Measurements from ENCODE around the gene THSD4. TPM values are rescaled to one million over a fixed set of nuclear protein-coding genes. Genes with fewer than 3 reads are reported as not detected.
A peak's percentile ranks its signal among the peaks of the same experiment; 100 is the strongest.

Gene THSD4
- total and polyA plus RNA-seq, 2 donors (not counting 1 experiment from before 2014, with no cell fraction given), result 43.1 to 95.5 TPM

DNA sequence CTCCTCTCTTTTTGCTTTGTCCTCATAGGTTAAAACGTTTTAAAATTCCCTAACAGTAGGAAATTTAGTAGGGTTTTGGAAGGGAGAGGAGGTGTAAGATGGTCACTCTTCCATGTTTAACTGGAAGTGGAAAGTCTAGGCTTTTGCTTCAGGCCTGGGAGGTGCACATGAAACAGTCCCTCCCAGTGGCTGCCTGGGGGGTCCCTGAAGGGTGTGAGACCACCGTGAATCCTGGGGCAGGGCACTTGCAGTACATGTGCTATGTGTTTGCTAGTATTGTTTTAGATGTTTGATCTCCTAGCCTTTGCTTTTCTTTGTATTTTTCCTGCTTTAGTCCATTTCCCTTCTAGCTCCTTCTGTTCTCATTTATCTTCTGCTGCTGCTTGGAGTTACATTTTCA lies 178.5 kb downstream of the THSD4 start:
- no peak overlapping the region for H3K4me2 ChIP-seq (ENCODE audit: extremely low read depth, insufficient read depth, low read length)
- peaks cover 22% of the 10 kb centered on the region for H3K4me1 ChIP-seq (ENCODE audit: control insufficient read depth, extremely low read depth, insufficient read depth, low read length)
- TF ChIP-seq, protein P1, sequence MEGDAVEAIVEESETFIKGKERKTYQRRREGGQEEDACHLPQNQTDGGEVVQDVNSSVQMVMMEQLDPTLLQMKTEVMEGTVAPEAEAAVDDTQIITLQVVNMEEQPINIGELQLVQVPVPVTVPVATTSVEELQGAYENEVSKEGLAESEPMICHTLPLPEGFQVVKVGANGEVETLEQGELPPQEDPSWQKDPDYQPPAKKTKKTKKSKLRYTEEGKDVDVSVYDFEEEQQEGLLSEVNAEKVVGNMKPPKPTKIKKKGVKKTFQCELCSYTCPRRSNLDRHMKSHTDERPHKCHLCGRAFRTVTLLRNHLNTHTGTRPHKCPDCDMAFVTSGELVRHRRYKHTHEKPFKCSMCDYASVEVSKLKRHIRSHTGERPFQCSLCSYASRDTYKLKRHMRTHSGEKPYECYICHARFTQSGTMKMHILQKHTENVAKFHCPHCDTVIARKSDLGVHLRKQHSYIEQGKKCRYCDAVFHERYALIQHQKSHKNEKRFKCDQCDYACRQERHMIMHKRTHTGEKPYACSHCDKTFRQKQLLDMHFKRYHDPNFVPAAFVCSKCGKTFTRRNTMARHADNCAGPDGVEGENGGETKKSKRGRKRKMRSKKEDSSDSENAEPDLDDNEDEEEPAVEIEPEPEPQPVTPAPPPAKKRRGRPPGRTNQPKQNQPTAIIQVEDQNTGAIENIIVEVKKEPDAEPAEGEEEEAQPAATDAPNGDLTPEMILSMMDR (conservative IDR thresholded peaks at IDR 0.05 in 1 of 2, IDR thresholded peaks at IDR 0.05 in 1 of 2; ENCODE audit: low read depth in 1 of 2, low read length in 2 of 2), result no peak
- no peak for TF ChIP-seq EZH2 (IDR thresholded peaks at IDR 0.05; ENCODE audit: low read length, missing control alignments)
- H3K79me2 ChIP-seq (ENCODE audit: control insufficient read depth, insufficient read depth, low read length), result no peaks in the 10 kb centered on the region
- H4K20me1 ChIP-seq (ENCODE audit: control insufficient read depth, extremely low read depth, insufficient read depth, low read length), result no peaks in the 10 kb centered on the region
- no peak overlapping the region for H3K4me3 ChIP-seq (replicated peaks in 1 of 4; ENCODE audit: control extremely low read depth in 1 of 4, insufficient read depth in 1 of 4, low read depth in 3 of 4, low read length in 4 of 4)
- peak overlapping the region; percentile 96 for H3K27ac ChIP-seq (ENCODE audit: insufficient read depth, low read length)
- DNase-seq (ENCODE audit: low read depth in 2 of 2), result no peak
- H3K9ac ChIP-seq (ENCODE audit: insufficient read depth, low read length), result no peak overlapping the region
- no peaks in the 10 kb centered on the region for H3K9me3 ChIP-seq (ENCODE audit: control insufficient read depth, insufficient read depth, low read depth, low read length)
- H3K36me3 ChIP-seq (ENCODE audit: control insufficient read depth, insufficient read depth, low read length), result no peaks in the 10 kb centered on the region
- no peak overlapping the region for H2AFZ ChIP-seq (ENCODE audit: low read length)
- no peaks in the 10 kb centered on the region for H3K27me3 ChIP-seq (ENCODE audit: control insufficient read depth, insufficient read depth, low read length)

DNA sequence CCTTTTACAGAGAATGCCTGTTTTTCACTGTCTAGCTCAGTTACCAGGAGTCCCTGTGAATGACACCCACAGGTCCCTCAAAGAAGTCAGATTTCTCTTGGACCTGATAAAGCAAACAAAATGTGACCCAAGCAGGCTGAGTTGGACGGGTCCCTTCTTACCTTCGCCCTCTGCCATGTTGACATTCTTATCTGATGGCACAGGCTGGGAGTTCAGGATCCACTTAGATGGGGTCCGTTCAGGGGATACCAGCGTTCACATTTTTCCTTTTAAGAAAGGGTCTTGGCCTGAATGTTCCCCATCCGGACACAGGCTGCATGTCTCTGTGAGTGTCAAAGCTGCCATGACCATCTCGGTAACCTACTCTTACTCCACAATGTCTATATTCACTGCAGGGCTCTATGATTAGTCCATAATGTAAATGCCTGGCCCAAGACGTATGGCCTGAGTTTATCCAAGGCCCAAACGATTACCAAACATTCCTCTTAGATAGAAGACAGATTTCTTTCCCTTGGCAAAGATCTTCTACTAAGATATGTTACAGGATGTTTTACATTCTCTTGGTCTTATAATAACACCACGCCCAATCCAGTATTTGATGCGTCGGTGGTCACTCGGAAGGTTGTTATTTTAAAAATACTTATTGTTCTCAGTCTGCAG lies 179.1 kb downstream of the THSD4 start:
- no peak overlapping the region for H2AFZ ChIP-seq (ENCODE audit: low read length)
- no peaks in the 10 kb centered on the region for H3K36me3 ChIP-seq (ENCODE audit: control insufficient read depth, insufficient read depth, low read length)
- no peak overlapping the region for H3K9ac ChIP-seq (ENCODE audit: insufficient read depth, low read length)
- no peak overlapping the region for H3K4me3 ChIP-seq (replicated peaks in 1 of 4; ENCODE audit: control extremely low read depth in 1 of 4, insufficient read depth in 1 of 4, low read depth in 3 of 4, low read length in 4 of 4)
- peak; percentile 86 to 97 for DNase-seq (ENCODE audit: low read depth in 2 of 2)
- H3K4me2 ChIP-seq (ENCODE audit: extremely low read depth, insufficient read depth, low read length), result peak overlapping the region; percentile 60
- TF ChIP-seq, protein P1 (conservative IDR thresholded peaks at IDR 0.05 in 1 of 2, IDR thresholded peaks at IDR 0.05 in 1 of 2; ENCODE audit: low read depth in 1 of 2, low read length in 2 of 2), result no peak
- TF ChIP-seq EZH2 (IDR thresholded peaks at IDR 0.05; ENCODE audit: low read length, missing control alignments), result no peak
- H3K9me3 ChIP-seq (ENCODE audit: control insufficient read depth, insufficient read depth, low read depth, low read length), result no peaks in the 10 kb centered on the region
- no peaks in the 10 kb centered on the region for H3K27me3 ChIP-seq (ENCODE audit: control insufficient read depth, insufficient read depth, low read length)
- H3K79me2 ChIP-seq (ENCODE audit: control insufficient read depth, insufficient read depth, low read length), result no peaks in the 10 kb centered on the region
- peak overlapping the region; percentile 96 for H3K27ac ChIP-seq (ENCODE audit: insufficient read depth, low read length)
- peaks cover 22% of the 10 kb centered on the region for H3K4me1 ChIP-seq (ENCODE audit: control insufficient read depth, extremely low read depth, insufficient read depth, low read length)
- no peaks in the 10 kb centered on the region for H4K20me1 ChIP-seq (ENCODE audit: control insufficient read depth, extremely low read depth, insufficient read depth, low read length)

DNA sequence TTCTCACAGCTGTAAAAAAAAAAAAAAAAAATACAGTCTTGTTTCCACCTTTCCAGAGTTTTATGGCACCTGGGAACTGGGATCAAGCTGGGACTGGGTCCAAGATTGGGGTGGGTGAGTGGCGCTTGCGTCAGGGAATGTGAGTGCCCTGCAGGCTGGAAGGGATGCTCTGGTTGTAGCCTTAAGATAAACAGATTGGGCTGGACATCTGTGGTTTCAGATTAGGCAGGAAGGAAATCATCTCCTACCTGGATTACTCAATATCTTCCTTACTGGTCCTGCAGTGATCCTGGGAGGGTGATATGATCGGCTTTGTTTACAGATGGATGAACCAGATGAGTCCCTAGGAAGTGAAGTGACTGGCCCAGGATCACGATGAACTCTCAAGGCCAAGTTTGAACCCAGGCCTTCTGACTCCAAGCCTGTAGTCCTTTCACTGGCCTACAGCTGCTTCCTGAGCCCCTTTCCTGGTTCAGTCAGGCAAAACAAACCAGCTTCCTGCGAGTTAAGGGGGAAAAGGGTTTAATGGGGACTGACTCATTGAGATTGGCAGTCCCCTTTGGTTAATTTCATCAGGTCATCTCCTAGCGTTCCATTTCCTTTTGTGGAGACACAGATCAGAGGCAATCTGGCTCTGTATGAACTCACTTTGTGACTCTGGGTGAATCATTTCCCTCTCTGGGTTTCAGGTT lies 179.8 kb downstream of the THSD4 start:
- Histone ChIP-seq H3K27ac (ENCODE audit: insufficient read depth, low read length) (peak overlapping the region; percentile 96), H4K20me1 (ENCODE audit: control insufficient read depth, extremely low read depth, insufficient read depth, low read length) (no peaks in the 10 kb centered on the region), H3K9me3 (ENCODE audit: control insufficient read depth, insufficient read depth, low read depth, low read length) (no peaks in the 10 kb centered on the region), H2AFZ (ENCODE audit: low read length) (no peak overlapping the region), H3K79me2 (ENCODE audit: control insufficient read depth, insufficient read depth, low read length) (no peaks in the 10 kb centered on the region), H3K4me2 (ENCODE audit: extremely low read depth, insufficient read depth, low read length) (peak overlapping the region; percentile 60), H3K4me1 (ENCODE audit: control insufficient read depth, extremely low read depth, insufficient read depth, low read length) (peaks cover 22% of the 10 kb centered on the region), H3K27me3 (ENCODE audit: control insufficient read depth, insufficient read depth, low read length) (no peaks in the 10 kb centered on the region), H3K4me3 (replicated peaks in 1 of 4; ENCODE audit: control extremely low read depth in 1 of 4, insufficient read depth in 1 of 4, low read depth in 3 of 4, low read length in 4 of 4) (no peak overlapping the region), H3K9ac (ENCODE audit: insufficient read depth, low read length) (peak overlapping the region; percentile 59), H3K36me3 (ENCODE audit: control insufficient read depth, insufficient read depth, low read length) (no peaks in the 10 kb centered on the region)
- peak; percentile 97 to 100 for DNase-seq (ENCODE audit: low read depth in 2 of 2)
- no peak for TF ChIP-seq EZH2 (IDR thresholded peaks at IDR 0.05; ENCODE audit: low read length, missing control alignments)
- TF ChIP-seq, protein P1 (conservative IDR thresholded peaks at IDR 0.05 in 1 of 2, IDR thresholded peaks at IDR 0.05 in 1 of 2; ENCODE audit: low read depth in 1 of 2, low read length in 2 of 2), result no peak

All from fibroblast of lung (primary cell).